ENCODE measurements around the gene NAPSA. TPM values are rescaled to one million over a fixed set of nuclear protein-coding genes. Genes with fewer than 3 reads are reported as not detected.

The NAPSA gene
- total and polyA plus RNA-seq, 2 donors (not counting 1 experiment from before 2014, with no cell fraction given) = 0.03 to 0.17 TPM

DNA sequence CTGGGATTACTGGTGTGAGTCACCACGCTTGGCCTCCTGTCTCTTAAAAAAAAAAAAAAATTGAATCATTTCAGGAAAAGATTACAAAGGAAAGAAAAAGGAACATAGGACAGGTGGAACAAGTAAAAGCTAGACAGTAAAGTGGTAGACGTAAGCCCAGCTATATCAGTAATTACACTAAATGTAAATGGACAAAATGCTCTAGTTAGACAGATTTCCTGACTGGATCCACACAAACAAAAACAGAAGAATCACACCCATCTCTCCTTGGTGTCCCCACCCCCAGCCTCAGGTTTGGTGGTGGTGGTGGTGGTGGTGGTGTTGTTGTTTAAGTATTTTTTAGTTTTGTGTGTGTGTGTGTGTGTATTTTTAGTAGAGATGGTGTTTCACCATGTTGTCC, 47.0 kb upstream of the NAPSA start:
- H3K36me3 ChIP-seq (ENCODE audit: control insufficient read depth, insufficient read depth, low read length) = no peaks in the 10 kb centered on the region
- H3K4me3 ChIP-seq (replicated peaks in 1 of 4; ENCODE audit: control extremely low read depth in 1 of 4, insufficient read depth in 1 of 4, low read depth in 3 of 4, low read length in 4 of 4) = no peak overlapping the region
- TF ChIP-seq CTCF (conservative IDR thresholded peaks at IDR 0.05 in 1 of 2, IDR thresholded peaks at IDR 0.05 in 1 of 2; ENCODE audit: low read depth in 1 of 2, low read length in 2 of 2) = no peak
- no peak for TF ChIP-seq EZH2 (IDR thresholded peaks at IDR 0.05; ENCODE audit: low read length, missing control alignments)
- H3K4me1 ChIP-seq (ENCODE audit: control insufficient read depth, extremely low read depth, insufficient read depth, low read length) = no peaks in the 10 kb centered on the region
- no peak overlapping the region for H3K9ac ChIP-seq (ENCODE audit: insufficient read depth, low read length)
- no peak for DNase-seq (ENCODE audit: low read depth in 2 of 2)
- H3K27me3 ChIP-seq (ENCODE audit: control insufficient read depth, insufficient read depth, low read length) = no peaks in the 10 kb centered on the region
- H3K9me3 ChIP-seq (ENCODE audit: control insufficient read depth, insufficient read depth, low read depth, low read length) = no peaks in the 10 kb centered on the region
- no peaks in the 10 kb centered on the region for H4K20me1 ChIP-seq (ENCODE audit: control insufficient read depth, extremely low read depth, insufficient read depth, low read length)
- H2AFZ ChIP-seq (ENCODE audit: low read length) = no peak overlapping the region
- H3K27ac ChIP-seq (ENCODE audit: insufficient read depth, low read length) = no peak overlapping the region
- H3K4me2 ChIP-seq (ENCODE audit: extremely low read depth, insufficient read depth, low read length) = no peak overlapping the region
- H3K79me2 ChIP-seq (ENCODE audit: control insufficient read depth, insufficient read depth, low read length) = no peaks in the 10 kb centered on the region

DNA sequence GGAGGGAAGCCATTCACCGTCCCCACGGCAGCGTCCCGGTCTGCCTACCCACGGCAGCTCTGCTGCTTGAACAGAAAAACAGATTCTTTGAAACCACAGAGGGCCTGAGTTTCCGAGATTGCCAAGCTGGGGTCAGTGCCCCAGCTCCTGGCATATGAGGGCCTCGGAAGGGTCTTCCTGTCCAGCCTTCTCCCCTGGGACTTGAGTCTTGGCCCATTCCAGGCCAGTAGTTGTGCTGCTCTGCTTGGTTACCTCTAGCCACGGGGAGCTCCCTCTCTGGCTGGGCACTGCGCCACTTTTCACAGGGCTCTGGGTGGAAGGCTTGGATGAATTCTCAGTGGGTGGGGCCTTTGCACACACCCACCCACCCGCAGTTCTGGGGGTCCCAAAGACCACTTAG, 44.7 kb upstream of the NAPSA start:
- TF ChIP-seq CTCF (conservative IDR thresholded peaks at IDR 0.05 in 1 of 2, IDR thresholded peaks at IDR 0.05 in 1 of 2; ENCODE audit: low read depth in 1 of 2, low read length in 2 of 2) (no peak), EZH2 (IDR thresholded peaks at IDR 0.05; ENCODE audit: low read length, missing control alignments) (no peak)
- DNase-seq (ENCODE audit: low read depth in 2 of 2) = no peak
- H2AFZ ChIP-seq (ENCODE audit: low read length) = no peak overlapping the region
- H3K36me3 ChIP-seq (ENCODE audit: control insufficient read depth, insufficient read depth, low read length) = peaks cover 8% of the 10 kb centered on the region
- H3K9ac ChIP-seq (ENCODE audit: insufficient read depth, low read length) = no peak overlapping the region
- H3K27ac ChIP-seq (ENCODE audit: insufficient read depth, low read length) = no peak overlapping the region
- no peaks in the 10 kb centered on the region for H3K4me1 ChIP-seq (ENCODE audit: control insufficient read depth, extremely low read depth, insufficient read depth, low read length)
- no peaks in the 10 kb centered on the region for H3K9me3 ChIP-seq (ENCODE audit: control insufficient read depth, insufficient read depth, low read depth, low read length)
- H4K20me1 ChIP-seq (ENCODE audit: control insufficient read depth, extremely low read depth, insufficient read depth, low read length) = no peaks in the 10 kb centered on the region
- no peaks in the 10 kb centered on the region for H3K79me2 ChIP-seq (ENCODE audit: control insufficient read depth, insufficient read depth, low read length)
- no peak overlapping the region for H3K4me2 ChIP-seq (ENCODE audit: extremely low read depth, insufficient read depth, low read length)
- H3K4me3 ChIP-seq (replicated peaks in 1 of 4; ENCODE audit: control extremely low read depth in 1 of 4, insufficient read depth in 1 of 4, low read depth in 3 of 4, low read length in 4 of 4) = no peak overlapping the region
- no peaks in the 10 kb centered on the region for H3K27me3 ChIP-seq (ENCODE audit: control insufficient read depth, insufficient read depth, low read length)

- Histone ChIP-seq H3K4me1 (ENCODE audit: control insufficient read depth, extremely low read depth, insufficient read depth, low read length) (no peaks in the 10 kb centered on the region), H3K4me3 (replicated peaks in 1 of 4; ENCODE audit: control extremely low read depth in 1 of 4, insufficient read depth in 1 of 4, low read depth in 3 of 4, low read length in 4 of 4) (no peak overlapping the region), H4K20me1 (ENCODE audit: control insufficient read depth, extremely low read depth, insufficient read depth, low read length) (no peaks in the 10 kb centered on the region), H2AFZ (ENCODE audit: low read length) (no peak overlapping the region), H3K36me3 (ENCODE audit: control insufficient read depth, insufficient read depth, low read length) (peaks cover 8% of the 10 kb centered on the region), H3K9ac (ENCODE audit: insufficient read depth, low read length) (no peak overlapping the region), H3K79me2 (ENCODE audit: control insufficient read depth, insufficient read depth, low read length) (no peaks in the 10 kb centered on the region), H3K27ac (ENCODE audit: insufficient read depth, low read length) (no peak overlapping the region), H3K4me2 (ENCODE audit: extremely low read depth, insufficient read depth, low read length) (no peak overlapping the region), H3K9me3 (ENCODE audit: control insufficient read depth, insufficient read depth, low read depth, low read length) (no peaks in the 10 kb centered on the region), H3K27me3 (ENCODE audit: control insufficient read depth, insufficient read depth, low read length) (no peaks in the 10 kb centered on the region)
- DNase-seq (ENCODE audit: low read depth in 2 of 2) = no peak
- TF ChIP-seq CTCF (conservative IDR thresholded peaks at IDR 0.05 in 1 of 2, IDR thresholded peaks at IDR 0.05 in 1 of 2; ENCODE audit: low read depth in 1 of 2, low read length in 2 of 2) = no peak
Measured at GRCh38 chr19:50409347-50409746, 43.9 kb upstream of the NAPSA start.

All from fibroblast of lung (primary cell).